A549 treated with dexamethasone at 1 μM for 4 hours (cell line): ENCODE measurements around the gene NBAS. TPM values are rescaled to one million over a fixed set of nuclear protein-coding genes. Genes with fewer than 3 reads are reported as not detected.

Experiments used
- total RNA-seq: library from RNA; stranded (reverse); fragments of 200-300 nt; extraction: Qiagen RNA extraction; gene quantifications from 5 replicates; pipeline ENCODE4 v1.2.3, GENCODE V29; 2022

NBAS gene
- total RNA-seq, result 14.4 to 17.4 TPM (median 16.9 TPM) in 5 replicates

DNA sequence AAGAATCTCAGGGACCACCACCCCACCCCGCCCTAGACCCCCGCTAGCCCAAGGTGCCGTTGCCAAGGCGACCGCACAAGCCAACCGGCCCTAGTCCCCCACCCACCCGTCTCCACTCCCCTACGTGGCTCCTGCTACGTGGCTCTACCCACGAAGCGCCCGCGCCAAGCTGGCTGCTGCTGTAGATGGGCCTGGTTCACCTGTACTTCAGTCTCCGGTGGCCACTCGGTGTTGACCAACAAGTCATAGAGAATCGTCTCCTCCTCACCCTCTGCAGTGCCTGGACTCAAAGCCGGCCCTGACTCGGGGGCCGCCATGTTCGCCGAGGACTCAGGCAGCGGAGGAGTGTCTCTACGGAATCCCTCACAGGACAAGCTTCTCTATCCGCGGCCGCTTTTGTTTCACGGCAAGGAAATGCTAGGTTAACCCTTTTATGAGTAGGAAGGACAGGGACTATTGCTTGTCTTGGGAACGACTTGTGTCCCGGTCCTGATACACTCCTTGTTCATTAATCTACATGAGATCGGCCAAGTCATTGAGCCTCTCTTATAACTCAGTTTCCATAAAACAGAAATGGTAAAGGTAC is at the start of gene NBAS:
Gene NBAS, minus strand, starts transcription at position 347 of the 586 bp plus-strand sequence. Its CDS starts 30 bp downstream, at position 317.

DNA sequence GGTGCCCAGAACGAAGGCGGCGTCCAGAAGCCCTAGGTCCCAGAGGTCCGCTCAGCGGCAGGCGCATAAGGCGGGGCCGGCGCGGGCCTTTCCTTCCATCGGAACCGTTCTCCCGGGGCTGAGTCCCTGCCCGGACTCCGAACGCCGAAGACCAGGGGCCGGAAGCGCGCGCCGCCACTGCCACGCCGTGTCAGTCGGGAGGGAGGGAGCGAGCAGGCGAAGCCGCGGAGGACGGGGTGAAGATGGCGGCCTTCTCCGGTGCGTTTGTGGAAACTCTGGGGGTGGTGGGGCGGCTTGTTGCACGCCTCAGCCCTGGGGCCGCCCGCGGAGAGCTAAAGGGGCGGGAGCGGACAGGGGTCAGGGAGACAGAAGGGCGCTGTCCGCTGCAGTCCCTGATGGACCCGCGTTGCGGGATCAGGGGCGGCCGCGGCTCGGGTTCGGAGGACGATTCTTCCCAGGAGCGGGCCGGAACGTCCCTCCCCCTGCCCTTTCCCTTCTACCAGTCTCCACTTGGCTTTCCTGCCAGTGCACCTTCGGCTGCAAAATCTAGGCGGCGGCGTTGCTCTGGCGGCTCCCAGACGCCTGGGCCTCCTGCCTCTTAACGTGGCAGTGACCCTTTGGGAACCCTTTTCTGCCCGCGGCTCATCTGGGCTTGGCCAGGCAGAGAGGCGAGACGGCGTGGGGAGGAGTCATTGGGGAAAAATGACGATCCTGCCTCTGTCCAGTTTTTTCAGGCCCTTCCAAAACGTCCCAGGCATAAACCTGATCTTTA is 30.7 kb upstream of the NBAS start, which contains the start of gene DDX1:
Gene DDX1, plus strand, starts transcription at position 177 of the 772 bp plus-strand sequence. Its CDS starts 66 bp downstream, at position 243.

Other genes with a start within 250 kb of the NBAS start
- gene DDX1, start 30.5 kb upstream of the NBAS start, total RNA-seq, result 125 to 155 TPM (median 127 TPM) in 5 replicates